GM19467 (cell line): ENCODE results near the gene XRN1.
"Not testable (repeated sequence)": the region's sequence is repeated elsewhere in the genome, so short reads cannot be mapped to it uniquely, and the experiment has no call there.

ENCODE experiments used
- ATAC-seq: cut with Tn5 transposase; IDR thresholded peaks from one replicate; pipeline ENCODE4 v1.9.1; 2021; ENCODE audit warnings: mild to moderate bottlenecking, moderate library complexity; ENCODE audit not compliant: unreplicated experiment

Gene XRN1

DNA sequence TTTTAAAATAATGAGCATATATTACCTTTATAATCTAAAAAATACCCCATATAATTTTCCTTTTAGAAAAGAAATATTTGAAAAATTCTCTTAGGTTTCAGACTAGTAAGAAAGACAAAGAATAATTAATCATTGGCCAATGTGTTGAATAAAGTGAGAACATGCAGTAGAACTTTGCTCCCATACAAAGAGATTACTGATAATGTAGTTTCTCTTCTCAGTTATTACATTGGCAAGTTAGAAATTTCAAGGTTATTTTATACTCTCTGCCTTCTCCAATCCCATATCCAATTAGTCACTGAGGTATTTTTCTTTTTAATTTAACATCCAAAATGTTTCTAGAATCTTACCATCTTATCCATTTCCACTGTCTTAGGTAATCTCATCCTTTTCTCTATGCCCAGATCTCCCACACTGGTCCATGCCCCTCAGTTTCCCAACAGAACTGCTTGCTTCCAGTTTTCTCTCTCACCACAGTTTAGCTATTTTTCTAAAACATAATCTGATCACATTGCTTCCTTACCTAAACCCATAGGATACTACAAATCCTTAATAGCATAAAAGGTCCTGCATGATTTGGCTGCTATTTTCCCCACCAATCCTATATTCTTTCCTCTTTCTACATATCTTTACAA lies 10.8 kb downstream of the XRN1 start:
- no peak for ATAC-seq

DNA sequence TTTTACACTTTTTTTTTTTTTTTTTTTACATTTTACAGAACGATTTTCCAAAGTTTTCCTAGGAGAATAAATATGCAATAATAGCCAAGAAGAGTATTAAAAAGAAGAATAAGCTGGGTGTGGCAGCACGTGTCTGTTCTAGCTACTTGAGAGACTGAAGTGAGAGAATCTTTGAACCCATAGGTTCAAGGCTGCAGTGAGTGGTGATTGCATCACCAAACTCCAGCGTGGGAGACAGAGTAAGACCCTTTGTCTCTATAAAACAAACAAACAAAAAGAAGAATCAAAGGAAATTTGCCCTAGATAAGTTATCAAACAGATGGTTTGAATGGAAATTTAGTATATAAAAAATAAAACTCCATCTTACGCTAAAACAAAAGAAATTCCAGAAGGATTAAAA lies 13.3 kb downstream of the XRN1 start:
- no peak for ATAC-seq

DNA sequence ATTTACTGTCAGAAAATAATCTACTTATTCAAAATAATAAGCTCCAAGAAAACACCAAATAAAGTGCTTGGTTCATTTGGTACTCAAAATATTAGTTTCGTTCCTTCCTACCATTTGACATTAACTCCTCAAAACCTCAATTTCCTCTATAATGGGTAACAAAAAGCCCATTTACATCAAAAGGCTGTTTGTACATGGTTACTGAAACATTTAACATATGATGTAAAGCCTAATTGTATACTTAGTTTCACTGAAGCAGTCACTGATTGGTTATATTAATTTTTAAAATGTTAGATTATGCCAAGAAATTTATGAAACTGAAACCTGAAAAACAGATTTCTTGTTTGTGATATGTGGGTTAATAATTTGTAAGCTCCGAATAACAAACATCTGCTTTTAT lies 14.7 kb downstream of the XRN1 start:
- peak; percentile 75 for ATAC-seq

DNA sequence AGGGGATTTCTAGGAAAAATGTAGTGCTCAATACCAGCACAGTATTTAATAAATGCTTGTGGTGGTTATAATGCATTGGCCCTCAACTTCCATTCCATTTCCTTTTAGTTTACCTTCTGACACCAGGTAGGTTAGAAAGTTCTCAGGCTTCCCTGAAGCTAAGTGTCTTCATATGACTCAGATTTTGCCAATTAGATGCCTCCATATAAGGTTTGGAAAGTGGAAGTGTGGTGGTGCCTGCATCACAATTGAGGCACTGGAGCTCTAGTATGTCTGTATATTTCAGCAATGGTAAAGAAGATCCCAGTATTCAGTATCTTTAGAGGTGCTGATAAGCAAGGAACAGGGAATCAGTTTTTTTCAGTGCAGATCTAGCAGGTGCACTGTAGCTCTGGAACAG lies 18.3 kb downstream of the XRN1 start:
- ATAC-seq = no peak

DNA sequence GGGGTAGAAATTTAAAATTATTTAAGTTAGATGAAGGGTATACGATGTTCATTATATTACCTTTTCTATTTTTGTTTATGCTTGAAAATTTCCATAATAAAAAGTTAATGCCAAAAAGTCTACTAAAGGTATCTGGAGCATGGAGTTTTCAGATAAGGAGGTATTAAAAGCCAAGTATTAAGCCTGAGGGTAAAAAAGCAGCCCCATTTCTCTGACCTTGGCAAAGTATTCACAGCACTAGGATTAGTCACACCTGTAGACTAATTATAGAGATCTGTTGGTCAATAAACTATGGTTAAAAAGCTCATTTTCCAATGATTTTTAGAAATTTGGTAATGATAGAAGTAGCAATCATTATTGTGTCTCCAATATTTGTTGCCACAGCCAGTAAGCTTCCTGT lies 23.1 kb downstream of the XRN1 start:
- no peak for ATAC-seq

DNA sequence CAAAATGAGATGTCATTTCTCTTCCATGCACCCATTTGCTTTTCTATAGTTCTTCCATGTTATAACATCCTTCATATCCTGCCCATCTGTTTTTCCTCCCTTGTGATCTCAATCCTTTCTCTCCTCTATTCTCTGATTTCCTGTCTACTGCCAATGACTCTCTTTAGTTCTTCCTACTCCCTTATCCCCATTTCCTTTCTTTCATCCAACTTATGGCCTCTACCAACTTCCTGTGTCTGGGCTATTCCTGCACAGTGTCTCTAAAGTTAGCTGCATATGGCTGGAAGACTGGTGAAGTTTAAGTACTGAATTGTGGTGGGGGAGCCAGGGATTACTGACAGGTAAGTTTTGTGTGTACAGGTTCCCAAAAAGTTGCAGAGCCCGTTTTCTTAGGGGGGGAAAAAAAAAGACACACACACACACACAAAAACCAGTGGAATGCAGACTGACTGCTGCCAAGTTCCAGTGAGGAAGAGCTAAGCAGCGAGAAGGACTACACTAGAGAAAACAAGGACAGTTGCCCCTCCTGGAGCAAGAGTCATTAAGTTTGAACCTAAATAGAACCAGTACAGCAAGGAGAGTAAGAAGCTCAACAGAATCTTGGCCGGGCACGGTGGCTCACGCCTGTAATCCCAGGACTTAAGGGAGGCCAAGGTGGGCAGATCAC lies 28.8 kb downstream of the XRN1 start:
- no peak for ATAC-seq

DNA sequence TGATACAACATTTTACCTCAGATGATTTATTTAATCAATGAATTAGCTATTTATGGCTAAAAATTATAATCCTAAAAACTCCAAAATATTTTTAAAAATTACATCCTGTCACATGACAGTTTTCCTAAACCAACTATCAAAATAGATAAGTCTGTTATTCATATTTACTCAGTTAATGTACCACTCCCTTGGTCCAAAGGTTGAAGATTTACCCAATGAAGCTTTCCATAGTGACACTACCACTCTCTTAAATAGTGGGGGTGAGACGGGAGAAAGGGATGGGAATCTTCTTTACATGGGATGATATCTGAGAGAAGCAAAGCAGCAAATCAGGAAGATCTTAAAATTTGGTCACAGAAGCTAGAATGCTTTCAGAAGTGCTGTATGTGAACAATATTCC lies 30.5 kb downstream of the XRN1 start:
- no peak for ATAC-seq

DNA sequence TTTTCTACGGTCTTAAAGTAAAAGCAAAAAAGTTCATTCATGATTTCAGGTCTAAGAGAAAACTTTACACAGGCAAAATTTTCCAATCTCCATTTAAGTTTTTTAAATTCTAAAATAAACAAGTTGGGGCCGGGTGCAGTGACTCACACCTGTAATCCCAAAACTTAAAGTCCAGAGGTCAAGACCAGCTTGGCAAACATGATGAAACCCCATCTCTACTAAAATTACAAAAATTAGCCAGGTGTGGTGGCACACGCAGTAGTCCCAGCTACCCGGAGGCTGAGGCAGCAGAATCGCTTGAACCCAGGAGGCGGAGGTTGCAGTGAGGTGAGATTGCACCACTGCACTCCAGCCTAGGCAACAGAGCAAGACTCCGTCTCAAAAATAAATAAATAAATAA lies 47.3 kb downstream of the XRN1 start:
- not testable (repeated sequence) for ATAC-seq

DNA sequence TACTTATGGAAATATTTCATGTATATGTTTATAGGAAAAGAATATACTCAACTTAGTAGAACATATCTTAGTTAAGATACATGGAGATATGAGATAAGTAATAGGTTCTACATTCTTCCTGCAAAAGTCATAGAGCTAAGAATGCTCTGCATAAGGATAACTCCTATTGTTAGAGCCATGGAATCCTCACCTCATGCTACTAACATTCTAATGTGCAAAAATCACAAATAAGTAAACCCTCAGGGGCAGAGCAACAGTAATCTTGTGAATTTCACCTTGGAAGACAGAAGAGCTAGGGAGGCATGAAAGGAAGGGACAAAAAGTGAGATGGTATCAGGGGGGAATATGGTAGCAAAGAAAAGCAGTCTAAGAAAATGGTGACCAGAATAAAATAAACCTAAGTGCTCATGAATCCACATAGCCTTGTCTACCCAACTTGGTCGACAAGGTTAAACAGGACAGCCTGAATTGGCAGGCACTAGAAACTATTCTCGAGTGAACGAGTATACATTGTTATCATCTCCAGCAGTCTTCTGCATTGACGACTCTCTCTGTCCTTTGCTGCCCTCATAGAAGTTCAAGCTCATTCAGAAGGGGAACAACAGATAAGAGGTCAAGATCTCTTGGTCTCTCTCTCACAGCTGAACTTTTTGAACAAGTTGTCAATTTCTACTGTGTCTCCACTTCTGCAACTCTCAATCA lies 52.8 kb downstream of the XRN1 start:
- no peak for ATAC-seq

DNA sequence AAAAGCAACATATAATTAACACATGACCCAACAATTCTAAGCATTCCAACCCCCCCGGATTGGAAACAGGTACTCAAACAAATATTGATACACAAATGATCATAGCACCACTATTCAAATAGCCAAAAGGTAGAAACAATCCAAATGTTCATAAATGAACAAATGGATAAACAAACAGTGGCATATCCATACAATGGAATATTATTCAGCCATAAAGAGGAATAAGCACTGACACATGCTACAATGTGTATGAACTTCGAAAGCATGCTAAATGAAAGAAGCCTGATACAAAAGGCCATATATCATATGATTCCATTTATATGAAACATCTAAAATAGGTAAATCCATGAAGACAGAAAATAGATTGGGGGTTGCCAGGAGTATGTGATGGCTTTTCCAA lies 62.8 kb downstream of the XRN1 start:
- ATAC-seq = no peak

DNA sequence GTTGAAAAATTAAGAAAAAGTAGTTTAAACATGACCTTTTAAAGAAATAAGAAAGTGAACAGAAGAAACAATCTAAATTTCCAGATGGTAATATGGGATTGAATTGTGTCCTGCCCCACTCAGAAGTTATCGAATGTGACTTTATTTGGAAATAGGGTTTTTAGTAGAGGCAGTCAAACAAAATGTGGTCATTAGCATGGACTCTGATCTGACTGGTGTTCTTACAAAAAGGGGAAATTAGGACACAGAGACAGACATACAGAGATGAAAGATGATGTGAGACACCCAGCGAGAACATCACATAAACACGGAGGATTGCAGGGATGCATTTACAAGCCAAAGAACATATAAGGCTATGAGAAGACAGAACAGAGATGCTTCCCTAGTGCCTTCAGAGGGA lies 73.2 kb downstream of the XRN1 start:
- ATAC-seq = no peak

DNA sequence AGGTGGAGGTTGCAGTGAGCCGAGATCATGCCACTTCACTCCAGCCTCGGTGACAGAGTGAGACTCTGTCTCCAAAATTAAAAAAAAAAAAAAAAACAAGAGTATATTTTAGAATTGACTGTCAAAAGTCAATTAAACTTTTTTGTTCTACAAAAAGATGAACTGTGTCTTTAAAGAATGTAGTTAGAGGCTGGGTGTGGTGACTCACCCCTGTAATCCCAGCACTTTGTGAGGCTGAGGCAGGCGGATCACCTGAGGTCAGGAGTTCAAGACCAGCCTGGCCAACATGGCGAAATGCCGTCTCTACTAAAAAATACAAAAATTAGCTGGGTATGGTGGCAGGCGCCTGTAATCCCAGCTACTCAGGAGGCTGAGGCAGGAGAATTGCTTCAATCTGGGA lies 78.3 kb downstream of the XRN1 start:
- not testable (repeated sequence) for ATAC-seq

DNA sequence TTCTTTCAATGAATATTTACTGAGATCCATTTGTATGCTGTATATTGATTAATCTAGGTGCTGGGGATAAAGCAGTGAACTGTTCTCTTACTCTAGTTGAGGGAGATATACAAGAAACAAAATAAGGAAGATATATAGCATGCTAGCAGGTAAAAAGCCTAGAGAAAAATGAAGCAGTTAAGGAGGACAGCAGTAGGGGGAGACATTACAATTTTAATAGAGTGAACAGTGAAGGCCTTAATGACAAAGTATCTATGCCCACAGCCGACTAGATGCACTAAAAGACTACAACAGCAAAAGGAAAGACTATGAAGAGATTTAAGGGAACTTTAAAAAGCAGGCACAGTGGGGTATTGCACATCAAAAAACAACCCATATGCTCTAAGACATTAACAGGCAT lies 81.4 kb downstream of the XRN1 start:
- ATAC-seq = no peak

DNA sequence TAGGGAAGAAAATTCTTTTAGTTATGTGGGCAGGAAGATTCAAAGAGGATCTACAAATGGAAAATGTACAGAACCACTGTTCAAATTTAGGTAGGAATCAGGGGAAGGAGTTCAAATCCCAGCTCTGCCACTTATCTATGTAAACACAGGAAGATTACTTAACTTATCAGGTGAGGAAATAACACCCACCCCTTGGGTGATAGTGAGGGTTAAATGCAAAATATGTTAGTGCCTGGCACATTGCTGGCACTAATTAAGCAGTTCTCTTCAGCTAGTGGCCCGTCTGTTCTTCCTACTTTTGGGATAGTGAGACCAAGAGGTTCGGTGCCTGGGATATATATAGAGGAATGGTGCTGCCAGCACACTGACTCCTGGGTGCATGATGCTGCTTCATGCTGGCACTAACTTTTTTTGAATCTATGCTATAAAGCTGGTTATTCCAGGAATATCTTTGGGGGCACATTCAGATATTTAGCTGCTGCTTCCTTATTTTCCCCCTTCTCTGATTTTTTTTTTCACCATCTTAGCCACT lies 83.8 kb downstream of the XRN1 start:
- no peak for ATAC-seq

DNA sequence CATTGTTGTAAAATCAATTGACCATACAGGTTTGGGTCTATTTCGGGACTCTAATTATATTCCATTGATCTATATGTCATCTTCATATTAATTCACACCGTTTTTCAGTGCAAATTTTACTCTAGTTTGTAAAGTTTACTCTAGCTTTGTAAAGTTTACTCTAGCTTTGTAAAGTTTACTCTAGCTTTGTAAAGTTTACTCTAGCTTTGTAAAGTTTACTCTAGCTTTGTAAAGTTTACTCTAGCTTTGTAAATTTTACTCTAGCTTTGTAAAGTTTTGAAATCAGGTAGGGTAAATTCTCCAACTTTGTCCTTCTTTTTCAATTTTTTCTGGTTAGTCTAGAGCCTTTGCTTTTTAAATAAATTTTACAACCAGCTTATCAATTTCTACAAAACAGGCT lies 84.4 kb downstream of the XRN1 start:
- ATAC-seq = not testable (repeated sequence)

DNA sequence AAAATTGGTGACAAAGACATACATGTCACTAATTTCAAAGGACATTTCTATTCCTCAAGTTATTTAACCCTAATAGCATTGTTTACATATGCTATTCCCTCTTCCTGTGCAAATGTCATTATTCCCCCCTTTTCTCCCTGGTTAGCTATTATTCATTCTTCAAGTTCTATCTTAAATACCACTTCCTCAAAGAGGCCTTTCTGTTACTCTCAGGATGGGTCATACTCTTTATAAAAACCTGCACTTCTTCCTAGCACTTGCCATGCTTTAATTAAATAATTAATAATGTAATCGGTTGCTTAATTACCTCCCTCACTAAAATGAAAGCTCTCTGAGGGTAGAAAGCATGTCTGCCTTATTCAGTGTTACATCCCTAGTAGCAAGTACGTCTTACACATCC lies 88.5 kb downstream of the XRN1 start:
- ATAC-seq = no peak

DNA sequence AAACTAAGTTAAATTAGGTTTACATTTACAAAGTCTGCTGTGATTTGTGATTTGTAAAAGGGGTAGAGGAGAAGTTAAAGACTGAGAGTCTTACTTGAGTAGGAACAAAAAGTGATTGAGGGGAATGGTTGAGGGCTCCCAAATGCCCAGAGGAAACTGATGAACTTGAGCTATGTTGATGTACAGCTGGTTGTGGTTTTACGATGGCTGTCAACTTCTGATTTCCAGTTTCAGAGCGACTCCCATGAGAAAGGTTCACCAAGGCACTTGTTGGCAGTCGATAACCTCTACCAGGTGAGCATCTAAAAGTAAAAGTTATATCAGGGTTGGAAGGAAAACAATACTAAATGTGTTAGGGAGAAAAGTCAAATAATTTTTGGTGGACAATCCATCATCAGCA lies 91.0 kb downstream of the XRN1 start:
- ATAC-seq = peak; percentile 46

DNA sequence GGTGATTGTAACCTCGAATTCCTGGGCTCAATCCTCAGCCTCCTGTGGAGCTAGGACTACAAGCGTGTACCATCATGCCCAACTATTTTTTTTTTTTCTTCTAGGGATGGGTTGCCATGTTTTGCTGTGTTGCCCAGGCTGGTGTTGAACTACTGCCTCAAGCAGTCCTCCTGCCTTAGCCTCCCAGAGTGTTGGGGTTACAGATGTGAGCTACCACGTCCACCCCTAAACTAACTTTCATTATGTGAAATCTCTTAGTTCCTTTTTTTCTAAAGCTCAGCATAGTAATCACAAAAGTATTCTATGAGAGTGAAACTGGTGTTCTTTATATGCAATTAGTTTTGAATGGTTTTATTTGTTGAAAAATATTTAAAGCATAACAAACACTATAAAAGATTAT lies 92.1 kb downstream of the XRN1 start:
- ATAC-seq = no peak

DNA sequence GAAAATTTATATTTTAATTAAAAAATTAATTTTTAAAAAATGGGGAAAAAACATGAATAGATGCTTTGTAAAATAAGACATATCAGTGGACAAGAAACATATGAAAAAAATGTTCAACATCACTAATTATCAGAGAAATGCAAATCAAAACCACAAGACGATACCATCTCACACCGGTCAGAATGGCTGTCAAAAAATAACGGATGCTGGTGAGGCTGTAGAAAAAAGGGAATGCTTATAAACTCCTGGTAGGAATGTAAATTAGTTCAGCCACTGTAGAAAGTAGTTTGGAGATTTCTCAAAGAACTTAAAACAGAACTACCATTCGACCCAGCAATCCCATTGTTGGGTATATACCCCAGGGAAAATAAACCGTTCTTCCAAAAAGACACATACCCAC lies 93.8 kb downstream of the XRN1 start:
- no peak for ATAC-seq

DNA sequence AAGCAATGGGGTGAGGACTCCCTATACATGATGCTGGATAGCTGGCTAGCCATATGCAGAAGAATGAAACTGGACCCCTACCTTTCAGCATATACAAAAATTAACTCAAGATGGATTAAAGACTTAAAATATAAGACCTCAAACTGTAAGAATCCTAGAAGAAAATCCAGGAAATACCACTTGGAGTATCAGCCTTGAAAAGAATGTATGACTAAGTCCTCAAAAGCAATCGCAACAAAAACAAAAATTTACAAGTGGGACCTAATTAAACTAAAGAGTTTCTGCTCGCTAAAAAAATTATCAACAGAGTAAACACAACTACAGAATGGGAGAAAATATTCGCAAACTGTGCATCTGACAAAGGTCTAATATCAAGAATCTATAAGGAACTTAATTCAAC lies 94.3 kb downstream of the XRN1 start:
- no peak for ATAC-seq

DNA sequence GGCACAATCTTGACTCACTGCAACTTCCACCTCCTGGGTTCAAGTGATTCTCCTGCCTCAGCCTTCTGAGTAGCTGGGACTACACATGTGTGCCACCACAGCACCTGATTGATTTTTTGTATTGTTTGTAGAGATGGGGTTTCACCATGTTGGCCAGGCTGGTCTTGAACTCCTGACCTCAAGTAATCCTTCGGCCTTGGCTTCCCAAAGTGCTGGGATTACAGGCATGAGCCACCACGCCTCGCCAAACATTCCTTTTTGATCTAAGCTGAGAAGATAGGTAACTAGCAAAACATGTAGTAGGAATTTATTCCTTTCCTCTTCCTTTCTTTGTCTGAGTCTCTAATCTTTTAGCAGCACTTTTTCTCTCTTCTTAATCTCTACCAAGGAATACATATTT lies 95.1 kb downstream of the XRN1 start:
- not testable (repeated sequence) for ATAC-seq

DNA sequence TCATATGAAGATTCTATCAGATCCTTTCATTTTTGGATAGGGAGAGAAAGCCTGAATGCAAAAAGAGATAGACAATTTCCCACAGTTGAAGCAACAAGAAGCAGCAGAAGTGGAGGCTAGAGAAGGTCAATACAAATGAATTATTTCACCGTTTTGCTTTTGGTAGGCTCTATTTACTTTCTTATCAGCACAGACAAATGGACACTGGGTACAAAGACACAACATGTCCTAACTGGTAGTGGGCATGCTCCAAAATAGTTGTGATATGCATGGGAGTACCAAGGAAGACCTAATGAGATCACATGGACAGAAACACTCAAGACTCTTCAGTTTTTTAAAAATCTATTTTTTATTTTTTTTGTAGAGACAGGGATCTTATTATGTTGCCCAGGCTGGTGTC lies 99.4 kb downstream of the XRN1 start:
- no peak for ATAC-seq
